GM19397 (cell line): Measurements from ENCODE around the gene ASH1L.
"Not testable (repeated sequence)": the region's sequence is repeated elsewhere in the genome, so short reads cannot be mapped to it uniquely, and the experiment has no call there.

Experiments
- ATAC-seq: cut with Tn5 transposase; IDR thresholded peaks from one replicate; pipeline ENCODE4 v1.9.1; 2021; ENCODE audit warnings: mild to moderate bottlenecking, moderate library complexity; ENCODE audit not compliant: unreplicated experiment

The ASH1L gene

DNA sequence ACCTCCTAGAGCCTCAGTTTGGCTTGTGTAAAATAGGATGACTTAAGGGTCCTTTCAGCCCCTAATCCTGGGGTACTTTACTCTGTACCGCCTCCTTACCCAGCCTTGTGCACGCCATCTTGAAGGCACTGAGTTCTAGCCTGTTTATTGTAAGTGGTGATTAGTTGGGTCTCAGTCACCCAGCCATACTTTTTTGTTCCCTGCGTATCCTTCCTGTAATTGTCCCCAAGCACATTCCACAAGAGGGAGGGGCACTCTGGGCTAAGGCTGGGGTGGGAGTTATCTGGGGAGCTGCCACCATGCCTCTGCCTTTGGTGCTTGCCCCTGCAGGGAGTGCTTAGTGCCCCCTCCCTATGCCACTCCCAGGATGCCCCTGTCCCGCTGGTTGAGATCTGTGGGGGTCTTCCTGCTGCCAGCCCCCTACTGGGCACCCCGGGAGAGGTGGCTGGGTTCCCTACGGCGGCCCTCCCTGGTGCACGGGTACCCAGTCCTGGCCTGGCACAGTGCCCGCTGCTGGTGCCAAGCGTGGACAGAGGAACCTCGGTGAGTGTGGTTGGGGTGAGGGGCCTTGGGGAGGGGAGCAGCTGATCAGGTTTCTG lies 253.1 kb downstream of the ASH1L start:
- no peak for ATAC-seq

DNA sequence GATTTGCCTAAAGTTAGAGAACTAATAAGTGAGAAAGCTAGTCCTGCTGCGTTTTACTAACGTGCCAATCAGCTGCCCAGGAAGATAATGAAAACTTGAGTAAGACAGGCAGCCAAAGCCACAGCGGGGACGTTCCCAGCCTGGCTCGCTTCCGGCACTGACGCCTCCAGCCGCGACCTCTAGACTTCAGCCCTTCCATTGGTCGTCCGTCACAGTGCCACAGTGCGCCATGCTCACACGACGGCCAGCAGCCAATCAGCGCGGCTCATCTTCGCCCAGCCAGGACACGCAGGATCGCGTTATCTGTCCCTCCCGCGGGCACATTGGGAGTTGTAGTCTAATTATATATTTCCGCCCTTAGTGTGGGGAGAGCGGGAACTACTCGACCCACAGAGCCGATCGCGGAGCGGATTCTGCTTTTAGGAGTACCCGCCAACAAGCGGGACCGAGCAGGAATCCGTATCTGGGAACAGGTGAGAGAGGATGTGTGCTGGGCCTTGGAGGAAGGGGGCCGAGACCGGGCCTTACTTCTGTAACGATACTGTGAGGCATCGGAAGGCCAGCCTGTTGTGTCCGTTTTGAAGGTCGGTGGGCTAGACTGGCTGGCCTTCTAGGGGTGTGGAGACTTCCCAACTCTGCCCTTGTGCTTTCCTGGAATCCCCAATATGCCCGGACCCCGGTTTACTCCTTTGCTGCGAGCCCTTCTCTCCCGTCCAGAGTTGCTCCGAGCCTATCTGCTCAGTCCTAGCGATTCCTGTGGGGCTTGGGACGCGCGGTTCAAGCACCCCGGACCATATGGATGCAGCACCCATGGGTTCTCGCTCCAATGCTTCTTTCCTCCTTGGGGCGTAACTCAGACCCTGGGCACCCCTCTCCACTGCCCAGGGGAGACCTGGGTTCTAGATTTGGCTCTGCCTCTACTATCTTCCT lies 253.8 kb downstream of the ASH1L start, which contains the start of gene FDPS:
FDPS (plus strand) TSS at position 374 of the 930 bp plus-strand sequence. CDS start 924 bp downstream, outside the sequence.
- peak; percentile 92 for ATAC-seq

DNA sequence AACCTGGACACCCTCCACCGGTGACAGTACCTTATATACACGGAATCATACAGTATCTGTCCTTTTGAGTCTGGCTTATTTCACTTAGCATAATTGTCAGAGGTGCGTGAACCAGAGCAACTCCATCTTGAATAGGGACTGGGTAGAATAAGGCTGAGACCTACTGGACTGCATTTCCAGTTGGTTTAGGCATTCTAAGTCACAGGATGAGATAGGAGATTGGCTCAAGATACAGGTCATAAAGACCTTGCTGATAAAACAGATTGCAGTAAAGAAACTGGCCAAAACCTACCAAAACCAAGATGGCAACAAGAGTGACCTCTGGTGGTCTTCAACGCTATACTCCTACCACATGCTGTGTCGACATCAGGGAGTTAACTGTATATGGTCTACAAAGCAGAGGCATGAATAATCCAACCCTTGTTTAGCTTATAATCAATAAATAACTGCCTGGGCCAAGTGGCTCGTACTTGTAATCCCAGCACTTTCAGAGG lies 255.3 kb downstream of the ASH1L start:
- ATAC-seq: no peak

DNA sequence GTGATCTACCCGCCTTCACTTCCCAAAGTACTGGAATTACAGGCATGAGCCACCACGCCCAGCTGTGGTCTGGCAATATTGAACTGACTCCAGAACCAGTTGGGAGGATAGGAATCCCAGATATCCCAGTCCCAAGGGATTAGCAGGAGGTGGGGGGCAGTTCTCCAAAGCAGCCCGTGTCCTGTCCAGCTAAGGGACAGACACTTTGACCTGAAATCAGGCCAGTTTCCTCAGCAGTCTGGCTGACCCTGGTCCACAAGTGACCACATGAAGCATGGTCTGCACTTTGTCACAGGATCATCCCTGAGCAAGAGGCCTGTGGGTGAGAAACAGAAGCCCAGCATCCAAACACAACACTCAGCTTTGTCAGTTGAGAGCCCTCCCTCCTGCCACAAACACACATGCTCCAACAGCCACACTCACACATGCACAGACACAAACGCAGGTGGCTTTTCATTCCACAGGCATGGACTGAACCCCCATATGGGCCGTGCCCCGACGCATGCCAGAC lies 256.7 kb downstream of the ASH1L start:
- no peak for ATAC-seq

DNA sequence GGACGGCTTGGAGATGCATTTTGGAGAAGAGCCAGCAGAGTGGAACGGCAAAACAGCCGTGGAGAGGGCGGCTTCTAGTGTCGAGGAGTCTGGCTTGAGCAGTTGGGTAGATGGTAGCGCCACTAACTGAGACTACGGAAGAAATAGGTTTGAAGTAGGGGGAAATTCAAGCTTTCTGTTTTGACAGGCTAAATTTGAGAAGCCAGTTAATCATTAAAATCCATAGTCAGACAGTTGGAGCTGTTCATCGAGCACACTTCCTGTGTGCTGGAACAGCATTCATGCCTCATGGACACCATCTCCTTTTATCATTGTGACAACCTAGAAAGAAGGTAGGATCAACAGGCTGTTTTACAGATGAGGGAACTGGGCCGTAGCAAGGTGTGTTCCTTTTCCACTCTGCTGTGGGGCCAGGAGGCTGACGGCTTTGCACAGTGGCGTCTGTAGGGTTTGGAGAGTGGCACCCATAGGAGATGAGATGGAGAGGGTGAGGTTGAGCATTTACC lies 258.0 kb downstream of the ASH1L start:
- no peak for ATAC-seq

DNA sequence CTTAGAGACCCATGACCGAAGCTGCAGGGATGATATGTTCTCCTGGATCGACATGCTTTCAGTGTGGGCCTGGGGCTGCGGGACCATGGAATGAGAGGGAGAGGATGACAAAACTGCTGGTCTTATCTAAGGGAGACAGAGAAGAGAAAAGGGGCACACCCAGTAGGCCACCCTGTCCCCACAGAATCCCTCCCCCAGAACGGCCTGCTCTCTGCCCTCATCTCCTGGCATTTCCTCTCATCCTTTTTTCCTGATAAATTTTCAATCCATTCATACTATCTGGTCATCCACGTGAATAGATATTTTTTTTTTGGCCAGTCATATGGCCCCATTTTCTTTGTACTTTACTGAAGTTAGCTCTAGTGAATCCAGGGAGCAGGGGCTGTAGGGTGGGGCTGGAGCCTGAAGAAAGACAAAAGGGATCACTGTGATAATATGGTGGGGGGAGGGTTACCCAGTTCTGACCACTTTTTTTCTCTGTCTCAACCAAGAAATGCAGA lies 261.2 kb downstream of the ASH1L start, which contains the start of gene PKLR:
PKLR (minus strand) TSS at position 97 of the 500 bp plus-strand sequence; CDS start at position 54, 43 bp downstream.
- ATAC-seq: no peak

DNA sequence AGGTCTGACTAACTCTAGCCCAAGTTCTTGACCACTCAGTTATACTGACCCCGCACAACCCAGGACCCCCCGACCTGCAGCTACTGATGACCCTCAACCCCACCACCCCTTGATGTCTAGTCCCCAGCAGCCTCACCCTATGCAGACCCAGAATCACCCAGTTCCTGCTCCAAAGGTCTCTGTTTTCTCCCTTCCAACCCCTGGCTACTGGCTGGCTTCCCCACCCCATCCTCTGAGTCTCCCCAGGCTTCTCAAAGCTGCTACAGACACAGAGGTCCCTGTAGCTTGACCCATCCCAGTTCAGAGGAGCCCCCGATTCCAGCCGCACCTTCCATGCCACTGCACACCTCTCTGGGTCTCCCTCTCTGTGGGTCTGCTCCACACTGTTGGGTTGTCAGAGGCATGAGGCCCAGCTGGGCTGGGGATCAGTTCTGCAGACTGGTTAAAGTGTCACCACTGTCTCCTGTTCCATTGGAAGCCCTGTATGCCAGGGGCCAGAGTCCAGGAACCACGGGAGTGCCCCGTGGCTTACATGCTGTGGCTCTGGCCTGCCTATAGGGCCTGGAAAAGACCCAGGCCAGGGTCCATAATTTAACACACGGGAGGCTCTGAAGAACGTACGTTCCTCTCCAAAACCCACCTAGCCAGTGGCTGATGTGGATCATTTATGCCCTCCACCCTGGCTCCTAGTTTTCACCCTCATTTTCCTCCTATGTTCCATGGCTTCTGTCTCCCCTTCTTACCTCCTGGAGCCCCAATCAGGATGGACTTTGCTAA lies 261.9 kb downstream of the ASH1L start:
- no peak for ATAC-seq

DNA sequence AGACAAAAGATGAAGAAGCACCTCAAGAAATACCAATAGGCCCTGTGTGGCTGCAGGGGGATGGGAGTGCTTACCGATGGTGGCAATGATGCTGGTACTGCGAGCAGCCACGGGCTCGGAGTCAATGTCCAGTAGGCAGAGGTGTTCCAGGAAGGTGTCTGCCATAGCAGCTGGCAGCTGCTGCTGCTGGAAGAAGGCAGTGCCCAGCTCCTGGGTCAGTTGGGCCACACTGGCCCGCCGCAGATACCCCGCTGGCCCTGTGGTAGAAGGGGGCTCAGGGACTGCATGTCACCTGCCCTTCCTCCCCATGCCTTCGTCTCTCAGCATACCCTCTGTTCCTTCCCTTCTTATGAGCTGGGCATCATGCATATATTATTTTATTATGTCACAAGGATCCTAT lies 262.6 kb downstream of the ASH1L start:
- no peak for ATAC-seq

DNA sequence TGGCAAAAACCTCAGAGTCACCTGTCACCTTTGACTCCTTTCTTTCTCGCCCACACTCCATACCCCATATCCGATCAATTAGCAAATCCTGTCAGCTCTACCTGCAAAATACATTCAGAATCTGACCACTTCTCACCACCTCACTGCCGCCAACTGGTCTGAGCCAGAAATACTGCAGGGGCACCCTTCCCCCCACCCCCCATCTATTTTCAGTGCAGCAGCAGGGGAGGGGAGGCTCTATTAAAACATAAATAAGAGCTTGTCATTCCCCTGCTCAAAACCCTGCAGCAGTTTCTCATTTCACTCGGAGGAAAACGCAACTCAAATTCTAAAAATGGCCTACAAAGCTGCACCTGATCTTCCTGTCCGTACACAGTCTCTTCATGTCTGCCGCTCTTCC lies 265.2 kb downstream of the ASH1L start:
- no peak for ATAC-seq

DNA sequence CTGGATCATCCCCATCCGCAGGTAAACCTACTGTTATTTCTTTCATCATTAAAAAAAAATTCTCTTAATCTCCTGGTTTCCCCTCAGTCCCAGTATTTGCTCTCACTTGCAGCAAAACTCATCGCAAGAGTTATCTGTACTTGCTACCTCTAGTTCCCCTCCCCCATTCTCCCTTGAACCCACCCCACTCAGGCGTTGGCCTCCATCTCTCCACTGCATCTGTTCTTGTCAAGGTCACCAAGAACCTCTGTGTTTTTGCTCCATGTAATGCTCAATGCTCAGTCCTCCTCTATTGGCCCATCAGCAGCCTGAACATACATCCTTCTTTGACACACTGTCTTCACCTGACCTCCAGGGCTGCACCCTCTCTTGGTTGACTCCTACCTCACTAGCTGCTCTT lies 265.9 kb downstream of the ASH1L start:
- no peak for ATAC-seq

DNA sequence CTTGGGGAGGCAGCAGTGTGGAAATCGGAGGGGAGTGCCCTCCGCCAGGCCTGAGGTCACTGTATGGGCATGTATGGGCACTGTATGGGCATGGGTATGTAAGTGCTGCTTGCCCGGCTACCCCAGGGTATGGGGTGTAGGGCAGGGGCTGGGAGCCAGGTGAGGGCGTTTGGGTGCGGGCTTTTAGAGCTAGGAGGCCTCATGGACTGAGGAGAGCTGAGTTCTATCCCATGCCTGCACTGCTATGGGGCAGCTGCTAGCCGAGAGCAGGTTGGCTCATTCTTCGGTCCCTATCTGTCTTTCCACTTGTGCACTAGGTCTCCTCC lies 266.7 kb downstream of the ASH1L start:
- ATAC-seq: no peak

DNA sequence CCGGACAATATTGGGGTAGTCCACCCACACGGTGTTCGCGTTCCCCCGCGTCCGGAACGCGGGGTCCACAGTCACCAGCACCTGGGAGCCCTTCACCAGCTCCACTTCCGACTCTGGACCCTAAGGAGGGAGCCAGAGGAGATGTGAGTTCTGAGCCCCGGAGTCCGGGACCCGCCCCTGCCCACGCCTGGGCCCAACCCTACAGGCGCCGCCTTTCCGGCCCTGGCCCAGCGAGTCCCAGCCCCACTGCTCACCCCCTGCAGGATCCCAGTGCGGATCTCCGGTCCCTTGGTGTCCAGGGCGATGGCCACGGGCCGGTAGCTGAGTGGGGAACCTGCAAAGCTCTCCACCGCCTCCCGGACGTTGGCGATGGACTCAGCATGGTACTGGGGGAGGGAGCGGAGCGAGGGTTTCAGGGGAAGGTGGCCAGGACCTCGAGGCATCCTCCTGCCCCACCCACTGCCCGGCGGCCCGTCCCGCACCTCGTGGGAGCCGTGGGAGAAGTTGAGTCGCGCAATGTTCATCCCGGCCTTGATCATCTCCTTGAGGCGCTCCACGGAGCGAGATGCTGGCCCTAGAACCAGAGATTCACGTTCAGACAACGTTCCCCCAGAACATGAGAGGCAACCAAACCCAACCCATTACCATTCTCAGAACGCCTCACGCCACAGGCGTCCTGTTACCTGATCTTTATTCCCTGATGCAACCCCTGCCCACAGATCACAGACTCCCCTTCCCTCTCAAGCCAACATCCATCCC lies 267.2 kb downstream of the ASH1L start:
- no peak for ATAC-seq

DNA sequence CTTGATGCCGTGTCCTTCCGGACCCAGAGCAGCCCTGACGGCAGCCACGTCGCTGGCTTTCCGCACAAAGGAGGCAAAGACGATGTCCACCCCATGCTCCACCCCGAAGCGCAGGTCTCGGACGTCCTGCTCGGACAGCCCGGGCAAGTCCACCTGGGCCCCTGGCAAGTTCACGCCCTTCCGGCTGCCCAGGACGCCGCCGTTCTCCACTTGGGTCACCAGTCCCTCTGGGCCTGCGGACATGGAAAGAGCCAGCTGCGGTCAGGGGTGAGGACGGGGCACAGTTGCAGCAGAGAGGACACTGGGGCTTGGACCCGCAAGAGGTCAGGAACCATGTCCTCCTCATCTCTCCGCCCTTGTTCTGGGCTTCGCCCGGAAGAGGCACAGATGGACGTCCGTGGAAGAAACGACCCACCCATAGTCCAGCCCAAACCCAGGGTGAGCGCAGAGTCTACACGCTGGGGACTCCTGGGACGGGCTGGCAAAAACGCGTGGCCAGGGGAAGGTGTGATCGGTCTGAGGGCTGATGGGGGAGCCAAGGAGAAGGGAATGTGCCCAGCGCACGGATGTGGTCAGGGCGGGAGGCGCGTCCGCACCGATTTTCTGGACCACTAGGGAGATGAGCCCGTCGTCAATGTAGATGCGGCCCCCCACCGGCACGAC lies 268.0 kb downstream of the ASH1L start:
- no peak for ATAC-seq

DNA sequence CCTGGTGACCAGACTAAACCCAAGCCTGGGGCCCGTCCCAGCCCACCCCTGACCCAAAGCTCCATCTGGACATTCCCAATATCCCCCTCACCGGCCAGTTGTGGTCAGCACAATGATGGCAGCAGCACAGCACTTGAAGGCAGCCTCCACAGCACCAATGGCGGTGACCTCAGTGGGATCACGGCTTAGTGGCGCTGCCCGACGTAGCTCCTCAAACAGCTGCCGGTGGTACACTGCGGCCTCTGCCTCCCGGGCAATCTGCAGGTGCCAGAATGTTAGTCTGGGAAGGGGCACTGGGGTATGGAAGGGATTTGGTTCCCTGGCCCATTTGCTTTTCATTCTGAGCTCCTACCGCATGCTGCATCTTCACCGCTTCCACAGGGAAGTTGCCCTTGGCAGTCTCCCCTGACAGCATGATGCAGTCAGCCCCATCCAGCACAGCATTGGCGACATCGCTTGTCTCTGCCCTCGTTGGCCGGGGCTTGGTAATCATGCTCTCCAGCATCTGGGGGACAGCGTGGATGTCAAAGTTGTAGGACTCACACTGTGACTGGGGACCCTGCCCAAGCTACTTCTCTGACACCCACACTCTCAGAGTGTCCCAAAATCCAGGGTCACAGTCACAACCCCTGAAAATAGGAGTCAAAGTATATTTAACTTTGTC lies 269.4 kb downstream of the ASH1L start:
- ATAC-seq: no peak

DNA sequence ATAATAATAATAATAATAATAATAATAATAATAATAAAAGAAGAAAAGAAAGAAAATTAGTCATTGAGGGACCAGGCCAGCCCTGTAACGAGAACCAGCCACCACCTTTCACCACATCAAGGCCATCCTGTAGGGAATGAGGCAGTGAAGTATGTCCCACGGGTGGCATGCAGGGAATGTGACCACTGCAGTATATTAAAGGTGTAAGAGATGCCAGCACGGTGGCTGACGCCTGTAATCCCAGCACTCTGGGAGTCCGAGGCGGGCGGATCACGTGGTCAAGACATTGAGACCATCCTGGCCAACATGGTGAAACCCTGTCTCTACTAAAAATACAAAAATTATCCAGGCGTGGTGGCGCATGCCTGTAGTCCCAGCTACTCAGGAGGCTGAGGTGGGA lies 271.6 kb downstream of the ASH1L start:
- ATAC-seq: not testable (repeated sequence)

DNA sequence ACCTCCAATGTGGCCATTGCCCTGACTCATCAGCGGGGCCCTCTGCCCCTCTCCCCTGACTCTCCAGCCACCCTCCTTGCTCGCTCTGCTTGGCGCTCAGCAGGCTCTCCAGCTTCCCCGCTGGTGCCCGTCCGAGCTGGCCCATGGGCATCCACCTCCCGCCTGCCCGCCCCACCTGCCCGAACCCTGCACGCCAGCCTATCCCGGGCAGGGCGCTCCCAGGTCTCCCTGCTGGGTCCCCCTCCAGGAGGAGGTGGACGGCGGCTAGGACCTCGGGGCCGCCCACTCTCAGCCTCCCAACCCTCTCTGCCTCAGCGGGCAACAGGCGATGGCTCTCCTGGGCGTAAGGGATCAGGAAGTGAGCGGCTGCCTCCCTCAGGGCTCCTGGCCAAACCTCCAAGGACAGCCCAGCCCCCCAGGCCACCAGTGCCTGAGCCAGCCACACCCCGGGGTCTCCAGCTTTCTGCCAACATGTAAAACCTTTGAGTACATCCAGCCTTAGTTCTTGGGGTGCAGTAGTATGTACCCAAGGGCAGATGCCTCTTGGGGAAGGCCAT lies 274.5 kb downstream of the ASH1L start:
- no peak for ATAC-seq

DNA sequence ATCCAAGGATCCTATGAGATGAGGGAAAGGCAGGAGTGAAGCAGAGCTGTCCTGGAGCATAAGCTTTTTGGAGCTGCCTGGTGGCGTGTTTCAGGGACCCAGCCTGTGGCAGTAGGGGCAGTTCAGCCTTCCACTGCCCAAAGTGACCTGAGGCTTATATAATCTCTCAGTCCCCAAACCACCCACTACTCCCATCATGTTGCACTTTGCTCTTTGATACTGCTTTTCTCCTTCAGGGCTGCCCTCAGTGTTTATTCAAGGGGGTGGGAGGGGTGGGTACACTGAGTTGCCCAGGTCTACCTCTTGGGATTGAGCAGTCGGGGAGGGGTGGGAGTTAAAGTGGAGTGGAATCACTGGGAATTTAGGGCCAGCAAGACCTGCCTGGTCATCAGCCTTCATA lies 276.1 kb downstream of the ASH1L start:
- no peak for ATAC-seq

DNA sequence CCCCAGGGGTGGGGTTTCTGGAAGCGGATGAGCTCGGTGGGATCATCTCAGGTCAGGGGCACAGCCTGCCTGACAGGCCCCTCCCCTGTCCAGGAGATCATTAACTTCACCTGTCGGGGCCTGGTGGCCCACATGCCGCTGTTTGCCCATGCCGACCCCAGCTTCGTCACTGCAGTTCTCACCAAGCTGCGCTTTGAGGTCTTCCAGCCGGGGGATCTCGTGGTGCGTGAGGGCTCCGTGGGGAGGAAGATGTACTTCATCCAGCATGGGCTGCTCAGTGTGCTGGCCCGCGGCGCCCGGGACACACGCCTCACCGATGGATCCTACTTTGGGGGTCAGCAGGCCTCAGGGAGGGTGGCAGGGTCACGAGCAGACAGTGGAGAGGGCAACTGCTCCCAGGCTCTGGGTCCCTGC lies 277.0 kb downstream of the ASH1L start:
- no peak for ATAC-seq
